AG04450 (cell line): ENCODE measurements around the gene ADCK2. TPM values are rescaled to one million over a fixed set of nuclear protein-coding genes. Genes with fewer than 3 reads are reported as not detected.
"Not testable (repeated sequence)": the region's sequence is repeated elsewhere in the genome, so short reads cannot be mapped to it uniquely, and the experiment has no call there.

Experiments
- CTCF ChIA-PET: fragments of 300-600, 350-600 bp; formaldehyde crosslinking; extraction: SDS; loops from one replicate; lab custom pipeline; 2022; ENCODE audit warnings: antibody characterized with exemption, inconsistent platforms; lab: Charles Lee
- POLR2A ChIA-PET: fragments of 350-600 bp; formaldehyde crosslinking; extraction: SDS; loops from one replicate; lab custom pipeline; 2021; ENCODE audit warnings: antibody characterized with exemption, inconsistent platforms; lab: Yijun Ruan, JAX
- DNase-seq: peaks from one replicate; pipeline ENCODE4 v3.0.0-alpha.2; 2011; ENCODE audit warnings: low read depth, low spot score
- H3K27ac ChIP-seq: one replicate; pipeline ENCODE4 v1.5.1; 2012; ENCODE audit warnings: low read depth, low read length, control low read depth
- H3K27me3 ChIP-seq: one replicate; pipeline ENCODE4 v1.6.0; 2012; ENCODE audit warnings: low read length; ENCODE audit not compliant: control insufficient read depth, insufficient read depth
- H3K4me3 ChIP-seq: 2 replicates; pipeline ENCODE4 v1.5.1; 2011; ENCODE audit warnings: mild to moderate bottlenecking, low read depth, low read length, control low read depth
- H3K9me3 ChIP-seq: 2 replicates; pipeline ENCODE4 v1.5.1; 2012; ENCODE audit warnings: low read length; ENCODE audit not compliant: control insufficient read depth, insufficient read depth
- CTCF ChIP-seq: IDR thresholded peaks from 2 replicates; pipeline ENCODE4 v1.5.1; 2011; ENCODE audit warnings: low read depth, low read length, control low read depth, inconsistent platforms
- polyA plus RNA-seq: library from polyadenylated mRNA; depleted of rRNA; stranded (reverse); fragments of >200 nt; gene quantifications from 2 replicates; pipeline ENCODE4 v1.2.3, GENCODE V29; 2011

The ADCK2 gene
- polyA plus RNA-seq, 1 experiment: 8.2 TPM

- TF ChIP-seq CTCF: no peak
Measured at GRCh38 chr7:140656548-140657515, 15.9 kb upstream of the ADCK2 start.

GRCh38 chr7:140657891-140658290, 14.9 kb upstream of the ADCK2 start:
- POLR2A ChIA-PET: no interaction called here
- CTCF ChIA-PET: interaction anchor here (1.1 to 2.6 kb wide), 2 partner anchors 140 to 183 kb away, joined by 3 to 18 read pairs; no protein-coding TSS in a partner anchor
- no peak for TF ChIP-seq CTCF
- Histone ChIP-seq H3K27ac (no peak overlapping the region), H3K9me3 (no peaks in the 10 kb centered on the region), H3K27me3 (no peaks in the 10 kb centered on the region), H3K4me3 (no peak overlapping the region)
- no peak for DNase-seq

More at GRCh38 chr7:140656548-140657515, 15.9 kb upstream of the ADCK2 start:
- no peak for DNase-seq
- ChIA-PET CTCF (interaction anchor here (1.6 to 2.6 kb wide), 3 partner anchors 139 to 181 kb away, joined by 5 to 18 read pairs (median 6); no protein-coding TSS in a partner anchor), POLR2A (no interaction called here)
- H3K4me3 ChIP-seq: peak overlapping the region; percentile 48
- H3K27me3 ChIP-seq: no peaks in the 10 kb centered on the region
- peak overlapping the region; percentile 47 for H3K27ac ChIP-seq
- H3K9me3 ChIP-seq: no peaks in the 10 kb centered on the region

GRCh38 chr7:140659856-140660255, 12.9 kb upstream of the ADCK2 start:
- no peak for DNase-seq
- ChIA-PET CTCF (interaction anchor here (0.9 to 3.0 kb wide), 8 partner anchors 15 to 874 kb away, joined by 3 to 12 read pairs (median 6); partner anchors contain the start of gene MRPS33), POLR2A (no interaction called here)
- Histone ChIP-seq H3K27me3 (no peaks in the 10 kb centered on the region), H3K27ac (no peak overlapping the region), H3K4me3 (no peak overlapping the region), H3K9me3 (no peaks in the 10 kb centered on the region)
- TF ChIP-seq CTCF: no peak

- H3K9me3 ChIP-seq: no peaks in the 10 kb centered on the region
- H3K27ac ChIP-seq: no peak overlapping the region
- H3K4me3 ChIP-seq: no peak overlapping the region
- ChIA-PET POLR2A (no interaction called here), CTCF (interaction anchor here (0.6 to 3.0 kb wide), 14 partner anchors 8 to 873 kb away, joined by 3 to 12 read pairs (median 5); partner anchors contain the start of gene MRPS33)
- DNase-seq: no peak
- no peaks in the 10 kb centered on the region for H3K27me3 ChIP-seq
- TF ChIP-seq CTCF: peak; percentile 37
Measured at GRCh38 chr7:140661124-140661523, 11.6 kb upstream of the ADCK2 start.

GRCh38 chr7:140662938-140663337, 9.8 kb upstream of the ADCK2 start:
- CTCF ChIA-PET, POLR2A ChIA-PET, DNase-seq, H3K27me3 ChIP-seq, H3K27ac ChIP-seq, H3K4me3 ChIP-seq, H3K9me3 ChIP-seq: not testable (repeated sequence)
